Measurements from ENCODE around the gene GTF3C1.

The GTF3C1 gene

DNA sequence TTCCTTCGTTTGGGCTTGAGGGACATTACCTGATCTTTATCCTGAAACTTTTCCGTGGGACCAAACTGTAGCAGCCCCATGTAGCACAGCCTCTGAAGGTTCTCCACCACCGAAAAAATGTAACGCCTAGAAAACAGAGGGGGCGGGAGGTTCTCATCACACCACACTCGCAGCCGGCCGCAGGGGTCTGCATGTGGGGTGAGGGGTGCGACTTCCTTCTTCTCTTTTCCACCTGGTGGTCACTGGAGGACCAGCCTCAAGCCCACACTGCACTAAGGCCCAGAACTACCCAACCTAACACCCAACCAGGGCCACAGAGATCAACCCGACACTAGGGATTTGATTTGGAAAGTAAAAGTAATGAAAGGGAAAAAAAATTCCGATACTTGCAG is 57.1 kb downstream of the GTF3C1 start (continued):
- TF ChIP-seq CREB5 (CRISPR knock-in tag; IDR thresholded peaks at IDR 0.05; ENCODE audit: low read depth) = no peak
- TF ChIP-seq TSHZ2 (CRISPR knock-in tag; IDR thresholded peaks at IDR 0.05) = no peak
- no peak for TF ChIP-seq ZNF8 (CRISPR knock-in tag; IDR thresholded peaks at IDR 0.05)
- TF ChIP-seq ESRRG (CRISPR knock-in tag; IDR thresholded peaks at IDR 0.05) = no peak

DNA sequence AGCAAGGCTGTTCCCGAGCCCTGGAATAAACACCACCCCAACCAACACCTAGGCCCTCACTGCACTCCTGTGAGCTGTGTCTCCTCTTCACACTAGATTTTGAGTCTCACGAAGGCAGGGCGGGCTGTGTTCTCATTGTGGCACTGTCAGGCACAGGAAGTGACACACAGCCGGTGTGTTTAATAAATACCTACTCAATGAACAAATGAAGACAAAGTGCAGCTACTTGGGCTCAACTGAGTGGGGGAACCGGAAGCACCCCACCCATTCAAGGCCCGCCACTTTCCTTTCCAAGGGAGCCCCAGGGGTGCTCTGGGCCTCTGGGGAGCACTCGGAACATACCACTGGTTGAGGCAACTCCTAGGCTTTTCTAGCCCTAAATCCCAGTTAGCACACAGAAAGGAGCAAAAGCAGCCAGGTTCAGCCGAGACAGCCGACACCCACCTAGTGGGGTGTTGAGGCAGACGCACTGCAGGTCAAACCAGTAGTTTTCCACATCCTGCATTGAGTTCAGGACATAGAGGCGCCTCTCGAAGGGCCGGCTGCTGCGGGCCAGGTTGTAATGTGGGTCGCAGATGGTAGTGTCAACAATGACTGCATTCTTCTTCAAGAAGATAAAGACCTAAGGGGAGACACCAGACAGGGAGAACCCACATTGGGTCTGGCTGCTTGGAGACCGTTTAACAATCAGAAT is 57.7 kb downstream of the GTF3C1 start:
- TF ChIP-seq ZFP30 (CRISPR knock-in tag; IDR thresholded peaks at IDR 0.05) (no peak), ZNF565 (CRISPR knock-in tag; conservative IDR thresholded peaks at IDR 0.05; ENCODE audit: low read depth) (no peak), ZFP3 (CRISPR knock-in tag; IDR thresholded peaks at IDR 0.05) (no peak), CSDC2 (CRISPR knock-in tag; IDR thresholded peaks at IDR 0.05) (no peak)
- no peak for ATAC-seq

- ATAC-seq = no peak
- TF ChIP-seq OSR1 (CRISPR knock-in tag; IDR thresholded peaks at IDR 0.05) (no peak), POU6F1 (CRISPR knock-in tag; IDR thresholded peaks at IDR 0.05; ENCODE audit: borderline replicate concordance, low read depth) (no peak), TSHZ2 (CRISPR knock-in tag; IDR thresholded peaks at IDR 0.05) (no peak), RARB (CRISPR knock-in tag; IDR thresholded peaks at IDR 0.05) (no peak), PATZ1 (CRISPR knock-in tag; IDR thresholded peaks at IDR 0.05; ENCODE audit: borderline replicate concordance) (no peak), BACH2 (CRISPR knock-in tag; IDR thresholded peaks at IDR 0.05; ENCODE audit: borderline replicate concordance) (no peak)
These were observed 59.8 kb downstream of the GTF3C1 start for GRCh38 chr16:27489906-27490305.

DNA sequence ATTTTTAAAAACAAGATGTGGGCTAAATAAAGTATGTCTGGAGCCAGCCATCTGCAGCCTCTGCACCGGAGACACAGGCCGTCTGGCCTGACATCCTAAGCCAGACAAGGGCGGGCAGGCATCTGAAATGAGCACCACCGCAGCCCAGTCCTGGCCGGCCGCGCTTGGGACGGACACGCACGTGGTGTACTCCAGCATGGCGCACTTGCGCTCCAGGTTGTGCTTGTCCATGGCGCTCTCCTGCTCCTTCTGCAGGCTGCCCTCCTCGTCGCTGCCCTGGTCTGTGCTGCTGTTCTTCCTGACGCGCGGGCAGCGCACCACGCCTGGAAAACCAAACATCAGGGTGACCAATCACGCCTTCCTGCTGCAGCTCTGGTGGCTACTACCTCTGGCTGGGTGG is 60.3 kb downstream of the GTF3C1 start:
- ATAC-seq = no peak
- TF ChIP-seq POU6F1 (CRISPR knock-in tag; IDR thresholded peaks at IDR 0.05; ENCODE audit: borderline replicate concordance, low read depth) (no peak), ZNF8 (CRISPR knock-in tag; IDR thresholded peaks at IDR 0.05) (no peak), ZFP3 (CRISPR knock-in tag; IDR thresholded peaks at IDR 0.05) (no peak), ZFP30 (CRISPR knock-in tag; IDR thresholded peaks at IDR 0.05) (no peak), TSHZ2 (CRISPR knock-in tag; IDR thresholded peaks at IDR 0.05) (no peak), ZNF70 (CRISPR knock-in tag; IDR thresholded peaks at IDR 0.05) (no peak), RARB (CRISPR knock-in tag; IDR thresholded peaks at IDR 0.05) (no peak), CSRNP3 (CRISPR knock-in tag; IDR thresholded peaks at IDR 0.05) (no peak), PPARA (CRISPR knock-in tag; IDR thresholded peaks at IDR 0.05; ENCODE audit: borderline replicate concordance) (no peak), ZC3H10 (CRISPR knock-in tag; IDR thresholded peaks at IDR 0.05) (no peak), SNAI2 (CRISPR knock-in tag; IDR thresholded peaks at IDR 0.05) (no peak)
